Fibroblast of lung (primary cell): ENCODE measurements around the gene SPRTN. TPM values are rescaled to one million over a fixed set of nuclear protein-coding genes. Genes with fewer than 3 reads are reported as not detected.

Experiments used
- DNase-seq, 2 donors: peaks; one replicate each; pipeline versions ENCODE4 v3.0.0 to v3.0.0-alpha.2; 2010; ENCODE audit warnings: low read depth in 2 of 2
- H2AFZ ChIP-seq: 2 replicates; pipeline ENCODE4 v1.5.1; 2012; ENCODE audit warnings: low read length, control low read depth, inconsistent platforms
- H3K27ac ChIP-seq: 2 replicates; pipeline ENCODE4 v1.5.1; 2011; ENCODE audit warnings: low read length, control low read depth; ENCODE audit not compliant: insufficient read depth
- H3K27me3 ChIP-seq: 2 replicates; pipeline ENCODE4 v1.5.1; 2011; ENCODE audit warnings: mild to moderate bottlenecking, low read length; ENCODE audit not compliant: control insufficient read depth, insufficient read depth
- H3K36me3 ChIP-seq: 2 replicates; pipeline ENCODE4 v1.5.1; 2011; ENCODE audit warnings: low read length; ENCODE audit not compliant: control insufficient read depth, insufficient read depth
- H3K4me1 ChIP-seq: 2 replicates; pipeline ENCODE4 v1.5.1; 2011; ENCODE audit warnings: low read length; ENCODE audit not compliant: control insufficient read depth, insufficient read depth; ENCODE audit errors: extremely low read depth
- H3K4me2 ChIP-seq: 2 replicates; pipeline ENCODE4 v1.5.1; 2011; ENCODE audit warnings: low read length, control low read depth; ENCODE audit not compliant: insufficient read depth; ENCODE audit errors: extremely low read depth
- H3K4me3 ChIP-seq, 4 experiments: fragments of 200-600 bp in 1 of 4; sonication (generic) in 1 of 4; replicated peaks in 1 of 4; 2 replicates each; pipeline ENCODE4 v1.5.1; 2011 to 2016; ENCODE audit warnings: low read length in 4 of 4, low read depth in 3 of 4, mild to moderate bottlenecking in 3 of 4, control low read depth in 2 of 4, inconsistent platforms in 1 of 4, mixed read lengths in 1 of 4; ENCODE audit not compliant: insufficient read depth in 1 of 4; ENCODE audit errors: control extremely low read depth in 1 of 4
- H3K79me2 ChIP-seq: 2 replicates; pipeline ENCODE4 v1.5.1; 2012; ENCODE audit warnings: mild to moderate bottlenecking, low read length, inconsistent platforms; ENCODE audit not compliant: control insufficient read depth, insufficient read depth
- H3K9ac ChIP-seq: 2 replicates; pipeline ENCODE4 v1.5.1; 2011; ENCODE audit warnings: mild to moderate bottlenecking, low read length, control low read depth; ENCODE audit not compliant: insufficient read depth
- H3K9me3 ChIP-seq: 2 replicates; pipeline ENCODE4 v1.5.1; 2012; ENCODE audit warnings: low read depth, low read length; ENCODE audit not compliant: control insufficient read depth, insufficient read depth
- H4K20me1 ChIP-seq: 2 replicates; pipeline ENCODE4 v1.5.1; 2011; ENCODE audit warnings: low read length; ENCODE audit not compliant: control insufficient read depth, insufficient read depth; ENCODE audit errors: extremely low read depth
- CTCF ChIP-seq, 2 donors: IDR thresholded peaks in 1 of 2; conservative IDR thresholded peaks in 1 of 2; 1 replicate in 1 of 2; 2 replicates in 1 of 2; pipeline ENCODE4 v1.5.1; 2011 to 2012; ENCODE audit warnings: low read length in 2 of 2, control low read depth in 1 of 2, inconsistent platforms in 1 of 2, low read depth in 1 of 2, mild to moderate bottlenecking in 1 of 2
- EZH2 ChIP-seq: IDR thresholded peaks from 2 replicates; pipeline ENCODE4 v1.5.1; 2012; ENCODE audit warnings: low read length, control low read depth, mild to moderate bottlenecking; ENCODE audit errors: missing control alignments
- polyA plus RNA-seq, 2 donors: library from polyadenylated mRNA; depleted of rRNA in 1 of 2; stranded (reverse) in 1 of 2; unstranded in 1 of 2; fragments of >200 nt; gene quantifications; 2 replicates each; pipeline ENCODE4 v1.2.1, GENCODE V29; 2011 to 2012; ENCODE audit warnings: missing spikeins in 1 of 2
- total RNA-seq: library from RNA; depleted of rRNA; stranded (reverse); fragments of >200 nt; gene quantifications from 2 replicates; pipeline ENCODE4 v1.2.1, GENCODE V29; 2014

Gene SPRTN
- total and polyA plus RNA-seq, 2 donors (not counting 1 experiment from before 2014, with no cell fraction given): 9.5 to 16.0 TPM

- Histone ChIP-seq H3K4me3 (no peak overlapping the region), H3K9me3 (no peaks in the 10 kb centered on the region), H3K79me2 (no peaks in the 10 kb centered on the region), H4K20me1 (no peaks in the 10 kb centered on the region), H3K36me3 (no peaks in the 10 kb centered on the region), H3K27ac (no peak overlapping the region), H2AFZ (no peak overlapping the region), H3K27me3 (no peaks in the 10 kb centered on the region), H3K4me1 (no peaks in the 10 kb centered on the region), H3K4me2 (no peak overlapping the region), H3K9ac (no peak overlapping the region)
- TF ChIP-seq EZH2 (no peak), CTCF (conservative IDR thresholded peaks at IDR 0.05 in 1 of 2, IDR thresholded peaks at IDR 0.05 in 1 of 2; ENCODE audit: low read depth in 1 of 2, low read length in 2 of 2) (no peak)
- DNase-seq: no peak
Measured at GRCh38 chr1:231318015-231318355, 20.1 kb upstream of the SPRTN start.

GRCh38 chr1:231318568-231318967 lies 19.5 kb upstream of the SPRTN start:
- H4K20me1 ChIP-seq: no peaks in the 10 kb centered on the region
- no peaks in the 10 kb centered on the region for H3K9me3 ChIP-seq
- H3K4me3 ChIP-seq: no peak overlapping the region
- H3K9ac ChIP-seq: no peak overlapping the region
- no peak for DNase-seq
- no peaks in the 10 kb centered on the region for H3K79me2 ChIP-seq
- H3K4me1 ChIP-seq: no peaks in the 10 kb centered on the region
- H3K27me3 ChIP-seq: no peaks in the 10 kb centered on the region
- H3K4me2 ChIP-seq: no peak overlapping the region
- no peak overlapping the region for H3K27ac ChIP-seq
- no peak for TF ChIP-seq CTCF (conservative IDR thresholded peaks at IDR 0.05 in 1 of 2, IDR thresholded peaks at IDR 0.05 in 1 of 2; ENCODE audit: low read depth in 1 of 2, low read length in 2 of 2)
- no peak for TF ChIP-seq EZH2
- no peak overlapping the region for H2AFZ ChIP-seq
- H3K36me3 ChIP-seq: no peaks in the 10 kb centered on the region

- H3K9me3 ChIP-seq: no peaks in the 10 kb centered on the region
- H2AFZ ChIP-seq: no peak overlapping the region
- H3K4me2 ChIP-seq: no peak overlapping the region
- no peaks in the 10 kb centered on the region for H3K27me3 ChIP-seq
- H3K36me3 ChIP-seq: no peaks in the 10 kb centered on the region
- no peak overlapping the region for H3K27ac ChIP-seq
- H3K4me3 ChIP-seq: no peak overlapping the region
- no peak for TF ChIP-seq EZH2
- no peak for TF ChIP-seq CTCF (conservative IDR thresholded peaks at IDR 0.05 in 1 of 2, IDR thresholded peaks at IDR 0.05 in 1 of 2; ENCODE audit: low read depth in 1 of 2, low read length in 2 of 2)
- no peaks in the 10 kb centered on the region for H4K20me1 ChIP-seq
- no peaks in the 10 kb centered on the region for H3K79me2 ChIP-seq
- H3K4me1 ChIP-seq: no peaks in the 10 kb centered on the region
- no peak for DNase-seq
- H3K9ac ChIP-seq: no peak overlapping the region
Measured at GRCh38 chr1:231319080-231319479, 19.0 kb upstream of the SPRTN start.
